GM13976 (cell line): ENCODE measurements around the gene SENP8.

ENCODE experiments used
- DNase-seq: peaks from one replicate; pipeline ENCODE4 v3.0.0; 2012; ENCODE audit warnings: low spot score
- in situ Hi-C: fragments of 300-500 bp; cut with MboI; formaldehyde crosslinking; loops from one replicate; pipeline ENCODE4 v1.12.0; 2022; ENCODE audit warnings: low sequenced_read_pairs, mixed read lengths, inconsistent platforms; ENCODE audit not compliant: unreplicated experiment
- TF ChIP-seq, protein P1 (sequence below): IDR thresholded peaks from 2 replicates; pipeline ENCODE4 v1.5.1; 2012; ENCODE audit warnings: borderline replicate concordance, mild to moderate bottlenecking; ENCODE audit not compliant: insufficient read depth; ENCODE audit errors: extremely low read depth, missing control alignments, control extremely low read depth

SENP8 gene

GRCh38 chr15:72078887-72079286, 39.3 kb upstream of the SENP8 start:
- peak; percentile 62 for DNase-seq
- TF ChIP-seq, protein P1, sequence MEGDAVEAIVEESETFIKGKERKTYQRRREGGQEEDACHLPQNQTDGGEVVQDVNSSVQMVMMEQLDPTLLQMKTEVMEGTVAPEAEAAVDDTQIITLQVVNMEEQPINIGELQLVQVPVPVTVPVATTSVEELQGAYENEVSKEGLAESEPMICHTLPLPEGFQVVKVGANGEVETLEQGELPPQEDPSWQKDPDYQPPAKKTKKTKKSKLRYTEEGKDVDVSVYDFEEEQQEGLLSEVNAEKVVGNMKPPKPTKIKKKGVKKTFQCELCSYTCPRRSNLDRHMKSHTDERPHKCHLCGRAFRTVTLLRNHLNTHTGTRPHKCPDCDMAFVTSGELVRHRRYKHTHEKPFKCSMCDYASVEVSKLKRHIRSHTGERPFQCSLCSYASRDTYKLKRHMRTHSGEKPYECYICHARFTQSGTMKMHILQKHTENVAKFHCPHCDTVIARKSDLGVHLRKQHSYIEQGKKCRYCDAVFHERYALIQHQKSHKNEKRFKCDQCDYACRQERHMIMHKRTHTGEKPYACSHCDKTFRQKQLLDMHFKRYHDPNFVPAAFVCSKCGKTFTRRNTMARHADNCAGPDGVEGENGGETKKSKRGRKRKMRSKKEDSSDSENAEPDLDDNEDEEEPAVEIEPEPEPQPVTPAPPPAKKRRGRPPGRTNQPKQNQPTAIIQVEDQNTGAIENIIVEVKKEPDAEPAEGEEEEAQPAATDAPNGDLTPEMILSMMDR: no peak
- in situ Hi-C loops: no loop called here

GRCh38 chr15:72082176-72082575, 36.0 kb upstream of the SENP8 start:
- no peak for DNase-seq
- in situ Hi-C loops: no loop called here
- TF ChIP-seq, protein P1: no peak

GRCh38 chr15:72086010-72086697, 32.0 kb upstream of the SENP8 start:
- TF ChIP-seq, protein P1: no peak
- no peak for DNase-seq
- in situ Hi-C loops: no loop called here

DNA sequence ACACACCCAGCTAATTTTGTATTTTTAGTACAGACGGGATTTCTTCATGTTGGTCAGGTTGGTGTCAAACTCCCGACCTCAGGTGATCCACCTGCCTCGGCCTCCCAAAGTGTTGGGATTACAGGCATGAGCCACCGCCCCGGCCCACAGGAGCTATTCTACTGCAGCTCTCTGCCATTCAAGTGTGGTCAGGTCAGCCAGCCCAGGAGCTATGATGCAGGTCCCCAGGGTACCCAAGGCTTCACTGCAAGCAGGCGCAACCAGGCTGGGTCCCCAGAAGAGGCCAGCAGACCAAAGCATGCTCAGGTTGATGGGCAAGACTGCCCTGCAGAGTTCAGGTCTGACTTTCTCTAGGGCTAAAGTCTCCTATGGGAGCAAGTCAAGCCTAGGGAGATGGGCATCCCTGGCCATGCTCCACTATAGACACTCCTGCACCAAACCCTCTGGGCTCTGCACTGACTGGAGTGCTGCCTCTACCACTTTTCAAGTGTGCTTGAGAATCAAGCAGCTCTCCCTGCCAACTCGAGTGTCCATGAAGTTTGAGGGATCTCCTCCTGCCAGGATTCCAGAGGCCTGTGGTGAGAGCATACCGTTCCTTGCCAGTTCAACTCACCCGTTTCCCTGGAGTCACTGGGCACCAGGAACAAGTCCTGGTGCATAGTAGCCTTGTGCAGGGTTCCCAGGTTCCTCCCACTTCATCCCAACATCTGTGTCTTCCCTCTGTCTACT, 31.1 kb upstream of the SENP8 start:
- no peak for DNase-seq
- TF ChIP-seq, protein P1: no peak
- in situ Hi-C loops: no loop called here

DNA sequence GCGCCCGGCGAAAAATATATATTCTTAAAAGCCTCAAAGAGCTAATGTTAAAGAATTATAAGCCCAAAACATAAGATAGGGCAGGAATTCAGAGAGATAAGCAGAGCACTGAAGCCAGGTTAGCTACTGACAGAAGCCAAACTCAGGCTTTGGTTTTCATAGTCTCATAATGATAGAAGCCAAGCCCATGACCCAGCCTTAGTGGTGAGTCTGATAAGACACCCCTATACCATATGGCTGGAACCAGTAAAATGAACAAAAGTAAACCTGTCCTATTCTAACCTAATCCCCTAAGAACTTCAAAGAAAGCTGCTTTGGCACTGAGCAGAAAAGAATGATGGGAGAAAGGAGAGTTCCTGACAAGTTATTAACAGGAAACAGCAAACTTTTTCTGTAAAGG, 26.2 kb upstream of the SENP8 start:
- DNase-seq: no peak
- in situ Hi-C loops: no loop called here
- TF ChIP-seq, protein P1: no peak

GRCh38 chr15:72092691-72093090, 25.5 kb upstream of the SENP8 start:
- DNase-seq: no peak
- TF ChIP-seq, protein P1: no peak
- in situ Hi-C loops: no loop called here

- DNase-seq: no peak
- in situ Hi-C loops: no loop called here
- TF ChIP-seq, protein P1: no peak
Measured at GRCh38 chr15:72096796-72097195, 21.4 kb upstream of the SENP8 start.
